Muscle of back (tissue), 11 donors: ENCODE data around the gene FAM184B. TPM values are rescaled to one million over a fixed set of nuclear protein-coding genes. Genes with fewer than 3 reads are reported as not detected.
"Not testable (repeated sequence)": the region's sequence is repeated elsewhere in the genome, so short reads cannot be mapped to it uniquely, and the experiment has no call there.

Experiments used
- DNase-seq, 3 donors: peaks; one replicate each; pipeline versions ENCODE4 v3.0.0 to v3.0.0-alpha.2; 2013
- polyA plus RNA-seq, 10 donors: library from polyadenylated mRNA; unstranded; fragments of 120-200 nt; gene quantifications; one replicate each; pipeline ENCODE4 v1.2.1, GENCODE V29; 2013; ENCODE audit not compliant: insufficient read length in 10 of 10

Gene FAM184B
- polyA plus RNA-seq, 10 donors: 1.3 to 6.6 (median 2.8) TPM

DNA sequence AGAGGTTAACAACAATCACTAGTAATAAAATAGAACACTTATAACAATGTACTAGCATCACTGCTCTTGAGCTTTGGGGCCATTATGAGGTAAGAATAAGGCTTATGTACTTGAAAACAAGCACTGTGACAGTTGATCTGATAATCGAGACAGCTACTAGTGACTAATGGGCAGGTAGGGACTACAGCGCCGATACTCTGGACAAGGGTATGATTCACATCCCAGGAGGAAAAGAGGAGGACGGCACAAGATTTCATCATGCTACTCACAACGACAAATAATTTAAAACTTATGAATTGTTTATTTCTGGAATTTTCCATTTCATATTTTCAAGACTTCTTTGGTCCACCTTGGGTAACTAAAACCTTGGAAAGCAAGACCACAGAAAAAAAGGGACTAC, 62.3 kb downstream of the FAM184B start:
- DNase-seq: no peak

DNA sequence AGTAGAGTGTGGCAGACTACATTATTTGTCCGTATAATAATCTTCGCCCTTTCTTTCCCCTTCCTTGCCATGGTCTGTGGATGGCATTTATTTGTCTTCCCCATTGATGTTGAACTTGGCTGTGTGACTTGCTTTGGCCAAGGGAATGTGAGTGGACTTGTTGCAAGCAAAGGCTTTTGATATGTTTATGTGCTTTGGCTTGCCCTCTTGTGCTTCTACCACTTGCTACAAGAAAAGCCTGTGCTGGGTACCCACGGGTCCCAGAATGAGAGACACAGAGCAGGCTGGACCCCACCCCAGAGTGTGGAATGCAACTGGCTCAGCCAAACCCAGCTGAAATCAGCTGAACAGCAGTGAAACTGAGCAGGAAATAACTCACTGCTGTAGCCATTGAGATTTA, 63.0 kb downstream of the FAM184B start:
- DNase-seq: no peak

DNA sequence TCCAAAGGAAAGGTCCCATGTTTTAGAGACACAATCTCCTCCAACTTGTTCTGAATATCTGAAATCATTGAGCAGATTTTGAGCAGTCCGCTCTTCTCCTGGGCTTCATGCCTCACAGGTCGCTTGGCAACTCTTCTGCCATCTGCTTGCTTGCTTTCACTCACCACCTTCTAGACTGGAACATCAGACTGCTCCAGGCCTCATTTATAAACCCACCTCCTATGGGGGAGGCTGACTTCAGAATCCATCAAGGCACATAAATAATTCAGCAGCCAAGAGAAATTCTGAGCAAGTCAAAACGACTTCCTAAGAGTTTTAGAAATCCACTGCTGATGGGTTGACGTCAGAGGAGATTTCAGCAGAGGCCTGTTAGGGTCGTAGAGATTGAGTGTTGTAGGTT, 64.1 kb downstream of the FAM184B start:
- DNase-seq: no peak

DNA sequence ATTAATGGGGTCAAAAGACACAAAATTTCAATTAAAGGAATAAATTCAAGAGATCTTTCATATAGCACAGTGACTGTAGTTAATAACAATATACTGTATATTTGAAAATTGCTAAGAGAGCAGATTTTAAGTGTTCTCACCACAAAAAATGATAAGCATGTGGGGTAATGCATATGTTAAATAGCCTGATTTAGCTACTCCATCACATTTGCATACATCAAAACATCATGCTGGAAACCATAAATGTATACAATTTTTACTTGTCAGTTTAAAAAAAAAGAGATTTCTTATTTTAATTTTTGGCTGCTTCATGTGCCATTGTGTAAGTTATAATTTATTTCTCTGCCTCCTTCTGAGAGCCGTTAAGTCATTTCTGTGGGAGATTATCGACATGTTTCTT, 65.9 kb downstream of the FAM184B start:
- no peak for DNase-seq

DNA sequence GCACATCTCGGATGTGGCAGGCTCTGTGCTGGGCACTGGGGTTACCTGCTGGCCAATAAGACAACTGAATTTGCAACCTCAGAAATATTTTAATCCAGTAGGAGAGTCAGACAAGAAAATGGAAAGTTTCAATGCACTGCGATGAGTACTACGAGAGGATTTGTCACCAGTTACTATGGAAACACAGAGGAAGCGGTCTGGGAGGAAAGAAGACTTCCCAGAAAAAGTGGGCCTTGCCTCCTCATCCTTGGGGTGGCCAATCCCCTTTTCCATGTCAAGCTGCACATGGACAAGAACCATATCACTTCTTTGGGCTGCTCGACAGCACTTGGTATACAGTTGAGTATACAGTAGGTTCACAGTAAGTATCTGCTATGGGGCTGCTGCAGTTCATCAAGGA, 67.6 kb downstream of the FAM184B start:
- DNase-seq: no peak

DNA sequence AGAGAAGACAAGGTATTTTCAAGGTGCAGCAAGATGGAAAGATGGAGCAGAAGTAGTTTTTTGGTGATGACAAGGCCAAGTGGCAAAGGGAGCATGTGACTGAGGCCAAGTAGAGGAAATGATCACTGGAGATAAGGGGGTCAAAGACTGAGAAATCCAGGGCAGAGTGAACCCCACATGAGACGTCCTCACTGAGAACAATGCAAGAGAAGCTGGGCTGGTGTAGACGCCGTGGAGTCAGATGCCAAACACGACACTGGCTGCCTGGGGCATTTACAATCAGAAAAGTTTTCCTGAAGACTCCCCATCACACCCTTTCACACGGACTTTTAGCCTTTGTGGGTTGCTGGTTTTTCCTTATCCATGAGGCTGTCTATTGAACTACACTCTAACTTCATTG, 69.3 kb downstream of the FAM184B start:
- DNase-seq: no peak

DNA sequence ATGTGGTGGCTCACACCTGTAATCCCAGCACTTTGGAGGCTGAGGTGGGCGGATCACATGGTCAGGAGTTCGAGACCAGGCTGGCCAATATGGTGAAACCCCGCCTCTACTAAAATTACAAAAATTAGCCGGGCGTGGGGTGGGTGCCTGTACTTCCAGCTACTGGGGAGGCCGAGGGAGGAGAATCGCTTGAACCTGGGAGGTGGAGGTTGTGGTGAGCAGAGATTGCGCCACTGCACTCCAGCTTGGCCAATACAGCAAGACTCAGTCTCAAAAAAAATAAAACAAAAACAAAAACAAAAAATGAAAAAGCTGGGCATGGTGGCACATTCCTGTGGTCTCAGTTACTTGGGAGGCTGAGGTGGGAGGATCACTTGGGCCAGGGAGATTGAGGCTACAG, 70.2 kb downstream of the FAM184B start:
- DNase-seq: not testable (repeated sequence)

DNA sequence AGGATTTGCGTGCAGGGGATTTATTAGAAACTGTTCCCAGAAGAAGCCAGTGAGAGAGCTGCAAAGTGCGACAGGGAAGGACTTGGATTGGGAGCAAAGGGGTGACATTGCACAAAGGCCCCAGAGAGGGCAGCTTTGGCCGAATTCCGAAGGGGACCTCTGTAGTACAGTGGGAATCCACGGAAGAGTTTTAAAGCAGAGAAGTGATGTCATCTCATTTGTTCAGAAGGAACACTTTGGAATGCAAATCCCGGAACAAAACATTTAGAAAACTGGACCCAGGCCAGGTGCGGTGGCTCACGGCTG, 71.7 kb downstream of the FAM184B start:
- no peak for DNase-seq

DNA sequence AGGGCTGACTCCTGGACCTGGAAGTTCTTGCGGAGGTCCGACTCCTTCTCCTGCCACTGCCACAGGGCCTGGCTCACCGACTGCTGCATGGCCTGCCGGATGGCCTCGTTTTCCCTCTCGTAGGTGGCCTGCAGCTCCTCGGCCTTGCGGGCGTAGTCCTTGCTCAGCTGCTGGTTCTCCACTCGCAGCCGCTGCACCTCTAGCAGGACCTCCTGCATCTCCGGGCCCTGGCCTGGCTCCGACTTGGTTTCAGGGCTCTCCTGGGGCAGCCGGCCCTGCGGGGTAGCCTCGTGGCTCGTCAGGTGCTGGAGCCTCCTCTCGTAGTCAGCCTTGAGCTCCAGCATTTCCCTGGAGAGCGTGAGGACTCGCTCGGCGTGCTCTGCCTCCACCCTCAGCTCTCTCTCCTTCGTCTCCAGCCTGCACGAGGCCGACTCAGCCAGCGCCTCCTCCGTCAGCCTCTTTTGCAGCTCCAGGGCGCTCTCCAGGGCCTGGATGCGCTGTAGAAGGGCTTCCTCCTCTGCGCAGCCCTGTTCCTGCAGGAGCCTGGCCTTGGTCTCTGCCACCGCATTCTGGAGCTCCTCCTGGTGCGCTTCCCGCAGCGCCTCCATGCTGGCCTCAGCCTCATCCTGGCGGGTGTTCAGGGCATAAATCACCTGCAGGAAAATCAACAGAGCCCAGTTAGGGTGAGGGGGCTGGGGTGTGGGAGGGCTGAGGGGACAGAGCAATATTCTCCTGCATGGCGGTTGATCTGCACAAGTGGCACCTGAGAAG, 72.2 kb downstream of the FAM184B start:
- no peak for DNase-seq

DNA sequence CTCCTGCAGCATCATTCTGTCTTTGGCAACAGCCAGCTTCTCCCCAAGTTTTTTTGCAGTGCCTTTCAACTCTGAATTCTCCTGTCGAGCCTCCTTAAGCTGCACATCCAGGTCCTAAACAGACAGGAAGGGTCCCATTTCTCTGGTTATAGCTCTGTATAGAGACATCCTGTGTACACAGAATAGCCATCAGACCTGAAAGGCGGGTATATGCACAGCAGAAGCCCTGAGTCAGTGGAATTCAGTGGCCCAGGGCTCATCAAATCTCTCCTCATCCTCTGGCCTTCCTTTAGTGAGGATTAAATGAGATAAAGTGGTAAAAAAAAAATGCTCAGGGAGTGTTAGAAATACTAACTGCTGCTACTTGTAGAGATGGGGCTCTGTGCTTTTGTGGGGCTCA, 73.8 kb downstream of the FAM184B start:
- no peak for DNase-seq

DNA sequence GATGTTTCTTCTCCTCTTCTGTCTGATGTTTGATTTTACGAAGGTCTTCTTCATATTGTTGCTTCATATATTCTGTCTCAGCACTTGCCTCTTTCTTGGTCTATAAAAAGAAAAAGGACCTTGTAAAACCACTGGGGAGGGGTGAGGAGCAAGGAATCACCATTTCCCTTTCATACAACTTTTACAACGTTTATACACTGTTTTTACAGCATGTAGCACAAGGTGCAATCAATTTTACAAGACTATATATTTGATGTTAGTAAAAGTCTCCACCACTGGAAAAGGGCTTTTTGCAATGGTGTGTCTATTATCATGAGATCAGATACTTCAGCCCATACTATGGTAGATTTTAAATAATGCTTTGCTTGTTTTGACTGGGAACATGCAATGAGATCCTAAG, 76.3 kb downstream of the FAM184B start:
- DNase-seq: no peak

DNA sequence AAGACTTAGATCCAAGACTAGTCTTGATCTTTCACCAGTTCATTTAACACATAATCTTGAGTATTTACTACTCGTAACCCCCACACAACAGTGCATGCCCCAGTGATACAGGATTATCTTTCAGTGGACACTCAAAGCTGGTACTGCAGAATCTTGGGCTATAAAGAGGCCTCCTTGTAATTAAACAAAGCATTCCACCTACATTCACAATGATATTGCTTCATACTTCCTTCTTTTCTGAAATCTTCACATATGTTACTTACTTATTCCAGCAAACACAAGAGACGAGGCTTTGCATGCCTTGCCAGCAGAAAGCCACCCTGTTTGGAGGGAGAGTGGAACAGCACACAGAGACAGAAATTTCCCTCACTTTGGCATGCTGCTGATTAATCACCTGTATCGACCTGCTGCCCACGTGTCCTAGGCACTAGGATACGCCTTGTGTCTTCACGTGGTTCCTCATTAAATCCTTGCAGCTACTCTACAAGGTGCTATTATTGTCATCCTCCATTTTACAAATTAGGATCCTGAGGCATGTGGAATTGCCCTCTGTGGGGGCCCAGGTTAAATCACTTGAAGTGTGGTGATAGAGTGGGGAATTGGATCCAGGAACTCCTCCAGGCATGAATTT, 77.3 kb downstream of the FAM184B start:
- no peak for DNase-seq

DNA sequence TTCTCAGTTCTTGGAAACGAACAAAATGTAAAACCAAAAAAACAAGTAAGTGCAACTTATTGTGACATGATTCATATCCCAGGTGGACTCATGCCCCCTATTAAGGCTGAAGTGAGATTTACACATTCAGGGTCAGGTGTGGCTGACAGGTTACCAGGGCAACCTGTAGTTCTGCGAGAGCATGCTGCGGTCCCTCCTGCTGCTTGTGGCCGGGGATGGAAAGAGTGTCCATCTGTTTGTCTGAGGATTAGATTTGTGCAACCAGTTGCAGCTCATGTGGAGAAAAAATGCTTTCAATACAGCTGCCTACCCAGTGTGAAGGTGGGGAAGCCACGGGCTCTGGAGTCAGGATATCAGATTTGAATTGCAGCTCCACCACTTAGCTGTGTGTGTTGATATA, 78.8 kb downstream of the FAM184B start:
- no peak for DNase-seq

DNA sequence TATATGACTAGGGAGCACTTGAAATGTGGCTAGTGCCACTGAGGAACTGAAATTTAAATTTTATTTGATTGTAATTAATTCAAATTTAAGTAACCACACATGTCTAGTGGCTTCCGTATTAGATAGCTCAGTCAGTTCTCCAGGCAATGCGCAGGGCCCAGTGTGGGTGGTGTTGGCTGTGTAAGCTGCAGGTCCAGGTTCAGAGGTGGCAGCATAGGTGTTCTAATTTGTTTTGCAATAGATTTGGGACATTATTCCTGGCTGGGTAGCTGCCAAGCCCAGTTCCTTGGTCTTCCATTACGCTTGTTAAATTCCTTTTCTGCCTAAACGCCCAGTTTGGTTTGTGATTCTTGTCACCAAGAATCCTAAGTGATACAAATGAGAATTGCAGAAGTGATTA, 79.5 kb downstream of the FAM184B start:
- DNase-seq: no peak

DNA sequence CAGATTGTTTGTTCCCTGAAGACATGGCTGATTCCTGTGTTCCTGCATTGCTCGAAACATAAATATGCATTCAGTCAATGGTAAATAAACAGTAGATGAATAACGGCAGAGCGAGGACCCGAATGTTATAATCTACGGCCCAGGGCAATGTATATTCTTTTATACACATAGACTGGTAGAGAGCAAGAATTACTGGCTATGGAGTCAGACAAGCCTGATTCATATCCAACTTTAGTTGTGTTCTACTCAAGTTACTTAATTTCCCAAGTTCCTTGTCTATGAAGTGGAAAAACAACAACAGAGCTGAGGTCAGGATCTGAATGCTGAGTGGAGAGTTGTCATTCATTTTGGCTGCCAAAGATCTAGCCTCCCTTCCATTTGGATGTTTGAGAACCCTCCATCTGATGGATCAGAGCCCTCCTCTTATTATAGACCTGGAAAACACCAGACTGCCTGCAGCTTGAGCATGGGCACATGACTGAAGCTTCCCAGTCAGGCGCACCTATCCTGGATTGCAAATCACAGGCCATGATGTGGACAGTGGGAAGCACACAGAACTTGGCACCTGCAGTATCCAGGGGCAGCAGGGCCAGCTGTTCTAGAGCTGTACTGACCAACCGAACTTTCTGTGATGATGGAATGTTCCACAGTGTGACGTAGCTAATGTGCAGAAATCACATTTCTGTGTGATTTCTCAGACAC, 80.1 kb downstream of the FAM184B start:
- DNase-seq: no peak

DNA sequence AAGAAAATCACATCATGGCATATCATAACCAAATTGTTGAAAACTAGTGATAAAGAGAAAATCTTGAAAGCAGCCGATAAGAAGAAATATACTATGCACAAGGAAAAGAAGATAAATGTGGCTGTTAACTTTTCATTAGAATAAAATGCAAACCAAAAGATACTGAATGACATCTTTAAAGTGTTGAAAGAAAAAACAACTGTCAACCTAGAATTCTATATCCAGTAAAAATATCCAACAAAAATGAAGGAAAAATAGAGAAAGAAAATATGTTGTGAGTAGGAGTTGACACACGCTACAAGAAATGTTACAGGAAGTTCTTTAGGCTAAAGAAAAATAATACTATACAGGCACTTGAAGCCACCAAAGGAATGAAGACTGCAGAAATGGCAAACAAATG, 82.0 kb downstream of the FAM184B start:
- DNase-seq: no peak

DNA sequence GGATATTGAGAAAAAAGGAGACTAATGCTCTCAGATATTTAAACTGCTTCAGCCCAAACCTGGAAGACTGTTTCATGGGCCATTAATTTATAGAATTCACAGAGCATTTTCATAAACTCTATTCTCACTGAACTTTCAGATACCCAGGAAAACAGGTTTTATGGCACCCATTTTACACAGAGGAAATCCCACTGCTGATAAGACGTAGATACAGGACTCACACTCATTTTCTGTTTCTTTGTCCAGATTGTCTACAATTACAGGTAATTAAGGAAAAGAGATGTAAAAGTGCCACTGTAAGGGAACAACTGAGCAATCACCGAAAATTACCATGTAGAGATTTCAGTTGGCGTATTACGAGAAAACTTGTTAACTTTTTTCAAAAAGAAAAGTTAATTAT, 83.3 kb downstream of the FAM184B start:
- no peak for DNase-seq

DNA sequence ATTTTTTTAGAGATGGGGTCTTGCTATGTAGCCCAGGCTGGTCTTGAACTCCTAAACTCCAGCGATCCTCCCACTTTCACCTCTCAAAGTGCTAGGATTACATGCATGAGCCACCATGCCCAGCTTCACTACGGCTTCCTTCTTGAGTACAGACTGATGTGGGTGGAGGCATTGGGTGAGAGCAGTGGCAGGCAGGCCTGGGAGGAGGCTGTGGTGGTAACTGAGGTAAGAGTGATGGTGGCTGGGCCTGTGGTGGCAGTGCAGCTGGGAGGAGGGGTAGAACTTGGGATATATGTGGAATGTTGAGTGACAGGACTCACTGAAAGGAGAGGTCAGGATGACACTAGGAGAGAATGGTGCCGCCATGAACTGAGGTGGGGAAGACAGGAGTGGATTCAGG, 86.1 kb downstream of the FAM184B start:
- DNase-seq: no peak

DNA sequence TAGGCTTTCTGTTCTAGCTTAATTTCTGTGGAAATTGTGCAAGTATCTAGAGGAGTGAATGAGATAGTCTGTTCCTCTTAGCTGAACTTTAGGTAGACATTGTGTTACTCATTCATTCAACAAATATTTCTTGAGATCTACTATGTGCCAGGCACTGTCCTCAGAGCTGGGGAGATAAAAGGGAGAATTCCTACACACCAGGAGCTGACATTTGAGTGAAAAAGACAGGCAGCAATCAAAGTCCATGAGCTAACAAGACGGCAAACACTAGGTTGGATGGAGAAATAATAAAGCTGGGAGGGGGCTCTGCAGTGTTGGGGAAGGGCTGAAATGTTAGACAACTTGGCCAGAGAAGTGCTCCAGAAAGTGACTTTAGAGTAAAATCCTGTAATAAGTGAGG, 86.9 kb downstream of the FAM184B start:
- DNase-seq: no peak

DNA sequence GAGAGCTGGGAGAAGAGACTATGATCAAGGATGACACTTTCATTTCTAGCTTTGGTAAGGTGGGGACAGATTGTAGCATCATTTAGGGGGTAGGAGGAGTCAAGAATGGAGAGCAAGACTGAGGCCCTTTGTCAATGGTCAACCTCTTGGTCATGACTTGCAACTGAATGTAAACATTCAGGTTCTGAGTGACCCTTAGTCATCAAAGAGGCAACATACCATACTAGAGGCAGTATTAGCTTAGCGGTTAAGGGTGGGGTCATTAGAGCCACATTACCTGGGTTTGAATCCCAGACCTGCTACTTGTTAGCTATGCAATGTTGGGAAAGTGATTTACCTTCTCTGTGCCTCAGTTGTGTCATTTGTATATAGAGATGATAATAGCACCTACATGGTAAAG, 90.5 kb downstream of the FAM184B start:
- no peak for DNase-seq

DNA sequence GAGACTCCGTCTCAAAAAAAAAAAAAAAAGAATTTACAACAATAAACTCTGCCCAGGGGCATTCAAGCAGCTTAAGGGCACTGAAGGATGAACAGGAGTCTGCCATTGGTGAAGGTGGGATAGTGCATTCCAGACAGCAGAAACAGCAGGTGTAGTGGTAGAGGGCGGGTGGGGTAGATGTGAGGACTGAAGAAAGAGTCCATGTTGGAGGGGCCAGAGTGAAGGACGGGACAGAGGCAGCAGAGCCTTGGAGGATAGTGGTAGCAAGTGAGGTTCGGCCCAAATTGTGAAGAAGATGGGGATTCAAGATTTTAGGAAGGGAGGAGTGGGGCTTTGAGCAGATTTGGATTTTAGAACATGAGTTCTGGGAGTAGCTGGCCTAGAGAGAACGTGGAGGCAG, 91.3 kb downstream of the FAM184B start:
- no peak for DNase-seq

DNA sequence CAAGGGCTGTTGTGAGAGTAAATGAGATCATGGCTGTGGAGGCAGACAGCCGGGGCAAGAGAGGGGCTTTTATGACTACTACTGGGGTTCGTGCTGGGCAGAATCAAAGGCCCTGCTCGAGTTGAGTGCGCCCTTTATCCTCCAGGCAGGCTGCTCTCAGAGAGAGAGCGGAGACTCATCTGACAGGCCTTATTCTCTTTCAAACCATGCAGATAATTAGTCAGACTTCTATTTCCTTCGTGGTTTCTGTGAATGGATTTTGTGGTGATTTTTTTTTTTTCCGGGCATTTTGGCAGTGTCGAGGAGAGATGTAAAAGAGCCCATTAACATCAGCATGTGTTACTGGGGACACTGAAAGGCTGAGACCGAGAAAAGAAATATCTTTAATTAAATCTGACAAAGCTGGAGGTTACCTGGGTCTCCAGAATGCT, 93.4 kb downstream of the FAM184B start:
- DNase-seq: no peak

DNA sequence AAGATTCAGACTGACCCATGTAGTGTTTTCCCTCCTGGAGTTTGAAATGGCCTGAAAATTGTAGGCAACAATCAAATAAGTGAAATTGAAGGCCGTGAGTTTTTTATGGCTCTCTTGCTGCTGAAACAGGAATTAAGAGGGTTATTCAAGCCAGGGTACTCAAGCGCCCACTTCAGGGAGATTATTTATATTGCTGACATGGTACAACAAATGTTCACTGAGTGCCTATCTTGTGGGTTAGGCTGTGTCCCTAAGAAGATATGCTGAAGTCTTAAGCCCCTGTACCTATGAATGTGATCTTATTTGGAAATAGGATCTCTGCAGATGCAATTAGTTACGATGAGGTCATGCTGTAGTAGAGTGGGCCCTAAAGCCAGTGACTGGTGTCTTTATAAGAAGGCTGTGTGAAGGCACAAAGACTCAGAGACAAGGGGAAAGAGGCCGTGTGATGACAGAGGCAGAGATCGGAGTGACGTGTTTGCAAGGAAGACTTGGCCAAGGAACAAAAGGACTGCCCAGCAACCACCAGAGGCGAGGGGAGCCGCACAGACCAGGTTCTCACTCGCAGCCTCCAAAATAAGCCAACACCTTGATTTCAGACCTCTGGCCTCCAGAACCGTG, 94.1 kb downstream of the FAM184B start:
- DNase-seq: no peak
